SK-N-SH treated with all-trans-retinoic acid at 6 μM for 48 hours (cell line): ENCODE measurements around the gene ASB7.

Source experiments
- ATAC-seq: fragments of 200-7000 bp; cut with Tn5 transposase; 3 replicates; pipeline ENCODE4 v1.9.1; 2020; ENCODE audit warnings: mild to moderate bottlenecking, moderate library complexity
- ARNTL ChIP-seq: fragments of 450-650 bp; formaldehyde crosslinking; IDR thresholded peaks from 2 replicates; pipeline ENCODE4 v1.5.0; 2020; ENCODE audit warnings: low read depth, mild to moderate bottlenecking, moderate library complexity, borderline replicate concordance
- CREB5 ChIP-seq: fragments of 250-450 bp; sonication (Bioruptor Pico); IDR thresholded peaks from 2 replicates; pipeline ENCODE4 v1.5.1; 2020; ENCODE audit warnings: low read depth, mild to moderate bottlenecking, moderate library complexity
- CSDC2 ChIP-seq: fragments of 250-450 bp; sonication (Bioruptor Pico); IDR thresholded peaks from 2 replicates; pipeline ENCODE4 v1.5.0; 2020; ENCODE audit warnings: mild to moderate bottlenecking, moderate library complexity
- CSRNP3 ChIP-seq: fragments of 250-450 bp; sonication (Bioruptor Pico); IDR thresholded peaks from 2 replicates; pipeline ENCODE4 v1.5.1; 2021; ENCODE audit warnings: mild to moderate bottlenecking, moderate library complexity
- ESRRG ChIP-seq: fragments of 250-450 bp; sonication (Bioruptor Pico); IDR thresholded peaks from 2 replicates; pipeline ENCODE4 v1.6.1; 2021; ENCODE audit warnings: mild to moderate bottlenecking
- GLIS3 ChIP-seq: fragments of 250-450 bp; sonication (Bioruptor Pico); IDR thresholded peaks from 2 replicates; pipeline ENCODE4 v1.5.0; 2020; ENCODE audit warnings: mild to moderate bottlenecking, moderate library complexity
- ISL1 ChIP-seq: fragments of 250-450 bp; sonication (Bioruptor Pico); IDR thresholded peaks from 2 replicates; pipeline ENCODE4 v2.1.2; 2022; ENCODE audit warnings: mild to moderate bottlenecking, moderate library complexity
- OSR1 ChIP-seq: fragments of 250-450 bp; sonication (Bioruptor Pico); IDR thresholded peaks from 2 replicates; pipeline ENCODE4 v1.8.0; 2022; ENCODE audit warnings: moderate library complexity, mild to moderate bottlenecking, inconsistent platforms
- PATZ1 ChIP-seq: fragments of 250-450 bp; sonication (Bioruptor Pico); IDR thresholded peaks from 2 replicates; pipeline ENCODE4 v1.8.0; 2020; ENCODE audit warnings: mild to moderate bottlenecking, moderate library complexity, borderline replicate concordance
- POU6F1 ChIP-seq: fragments of 250-450 bp; sonication (Bioruptor Pico); IDR thresholded peaks from 2 replicates; pipeline ENCODE4 v1.8.0; 2021; ENCODE audit warnings: low read depth, mild to moderate bottlenecking, moderate library complexity, borderline replicate concordance
- PPARA ChIP-seq: fragments of 250-450 bp; sonication (Bioruptor Pico); IDR thresholded peaks from 2 replicates; pipeline ENCODE4 v1.5.0; 2020; ENCODE audit warnings: mild to moderate bottlenecking, borderline replicate concordance
- RARB ChIP-seq: fragments of 250-450 bp; sonication (Bioruptor Pico); IDR thresholded peaks from 2 replicates; pipeline ENCODE4 v1.8.0; 2021; ENCODE audit warnings: mild to moderate bottlenecking, moderate library complexity
- SNAI2 ChIP-seq: fragments of 250-450 bp; sonication (Bioruptor Pico); IDR thresholded peaks from 2 replicates; pipeline ENCODE4 v1.5.0; 2020; ENCODE audit warnings: mild to moderate bottlenecking, moderate library complexity
- TCF4 ChIP-seq: fragments of 250-450 bp; sonication (Bioruptor Pico); IDR thresholded peaks from 2 replicates; pipeline ENCODE4 v1.8.0; 2021; ENCODE audit warnings: mild to moderate bottlenecking, moderate library complexity, borderline replicate concordance
- TSHZ2 ChIP-seq: fragments of 250-450 bp; sonication (Bioruptor Pico); IDR thresholded peaks from 2 replicates; pipeline ENCODE4 v1.5.0; 2020; ENCODE audit warnings: mild to moderate bottlenecking, moderate library complexity
- ZC3H10 ChIP-seq: fragments of 250-450 bp; sonication (Bioruptor Pico); IDR thresholded peaks from 2 replicates; pipeline ENCODE4 v1.5.1; 2021; ENCODE audit warnings: mild to moderate bottlenecking, moderate library complexity
- ZFP3 ChIP-seq: fragments of 250-450 bp; sonication (Bioruptor Pico); IDR thresholded peaks from 2 replicates; pipeline ENCODE4 v1.5.0; 2020; ENCODE audit warnings: mild to moderate bottlenecking, moderate library complexity
- ZFP30 ChIP-seq: fragments of 450-650 bp; formaldehyde crosslinking; IDR thresholded peaks from 2 replicates; pipeline ENCODE4 v1.5.0; 2022; ENCODE audit warnings: mild to moderate bottlenecking, moderate library complexity
- ZNF565 ChIP-seq: fragments of 450-650 bp; formaldehyde crosslinking; conservative IDR thresholded peaks from 2 replicates; pipeline ENCODE4 v1.5.0; 2020; ENCODE audit warnings: low read depth, mild to moderate bottlenecking, moderate library complexity
- ZNF8 ChIP-seq: fragments of 450-650 bp; formaldehyde crosslinking; IDR thresholded peaks from 2 replicates; pipeline ENCODE4 v1.5.0; 2020; ENCODE audit warnings: mild to moderate bottlenecking, moderate library complexity

Gene ASB7

GRCh38 chr15:100686725-100687473 is 84.5 kb downstream of the ASB7 start:
- TF ChIP-seq ZNF565 (CRISPR knock-in tag), result no peak
- TF ChIP-seq GLIS3 (CRISPR knock-in tag), result no peak
- TF ChIP-seq, all 23 proteins: peak for 0
- no peak for ATAC-seq

- ATAC-seq, result peak; percentile 69
- TF ChIP-seq ESRRG (CRISPR knock-in tag), result no peak
- no peak for TF ChIP-seq PATZ1 (CRISPR knock-in tag)
- no peak for TF ChIP-seq CREB5 (CRISPR knock-in tag)
- TF ChIP-seq ZC3H10 (CRISPR knock-in tag), result no peak
- no peak for TF ChIP-seq CSRNP3 (CRISPR knock-in tag)
- no peak for TF ChIP-seq CSDC2 (CRISPR knock-in tag)
- no peak for TF ChIP-seq TCF4 (CRISPR knock-in tag)
- TF ChIP-seq ZFP3, result no peak
- no peak for TF ChIP-seq TSHZ2 (CRISPR knock-in tag)
- TF ChIP-seq RARB (CRISPR knock-in tag), result no peak
- TF ChIP-seq POU6F1 (CRISPR knock-in tag), result no peak
- no peak for TF ChIP-seq ZNF565 (CRISPR knock-in tag)
- TF ChIP-seq ISL1, result no peak
- no peak for TF ChIP-seq PPARA (CRISPR knock-in tag)
- no peak for TF ChIP-seq ZFP30
- no peak for TF ChIP-seq OSR1 (CRISPR knock-in tag)
These were observed 85.3 kb downstream of the ASB7 start for GRCh38 chr15:100687582-100688141.

GRCh38 chr15:100688549-100689120 is 86.2 kb downstream of the ASB7 start:
- ATAC-seq, result no peak
- TF ChIP-seq TCF4 (CRISPR knock-in tag), result no peak
- no peak for TF ChIP-seq PPARA (CRISPR knock-in tag)
- no peak for TF ChIP-seq ZC3H10 (CRISPR knock-in tag)
- no peak for TF ChIP-seq ARNTL (CRISPR knock-in tag)
- TF ChIP-seq OSR1 (CRISPR knock-in tag), result no peak
- TF ChIP-seq CREB5 (CRISPR knock-in tag), result no peak
- no peak for TF ChIP-seq ZNF8
- TF ChIP-seq ZNF565 (CRISPR knock-in tag), result no peak
- TF ChIP-seq GLIS3 (CRISPR knock-in tag), result no peak
- no peak for TF ChIP-seq ZFP30
- TF ChIP-seq SNAI2 (CRISPR knock-in tag), result no peak
- TF ChIP-seq ESRRG (CRISPR knock-in tag), result no peak
- no peak for TF ChIP-seq ISL1
- TF ChIP-seq POU6F1 (CRISPR knock-in tag), result no peak
- TF ChIP-seq PATZ1 (CRISPR knock-in tag), result no peak
- TF ChIP-seq ZFP3, result no peak
- no peak for TF ChIP-seq CSDC2 (CRISPR knock-in tag)
